Psoas muscle (tissue), 8 donors: ENCODE measurements around the gene ZFP42. TPM values are rescaled to one million over a fixed set of nuclear protein-coding genes. Genes with fewer than 3 reads are reported as not detected.

ENCODE experiments used
- ATAC-seq, 4 donors: fragments of 200-7000 bp; cut with Tn5 transposase; one replicate each; pipeline ENCODE4 v1.9.1; 2020; ENCODE audit warnings: moderate library complexity in 3 of 4, mild to moderate bottlenecking in 2 of 4
- DNase-seq, 2 donors: peaks; one replicate each; pipeline ENCODE4 v3.0.0-alpha.2; 2020
- H3K27ac ChIP-seq: fragments of 200-600 bp; one replicate; pipeline ENCODE4 v1.8.0; 2022
- H3K27me3 ChIP-seq, 3 donors: fragments of 200-600 bp in 1 of 3; one replicate each; pipeline versions ENCODE4 v1.6.1 to v1.8.0; 2013 to 2022; ENCODE audit warnings: low read length in 2 of 3, mild to moderate bottlenecking in 2 of 3, moderate library complexity in 1 of 3; ENCODE audit not compliant: insufficient read depth in 3 of 3
- H3K36me3 ChIP-seq, 2 donors: fragments of 200-600 bp in 1 of 2; one replicate each; pipeline versions ENCODE4 v1.6.1 to v1.8.0; 2013 to 2022; ENCODE audit warnings: low read depth in 1 of 2, mild to moderate bottlenecking in 1 of 2, moderate library complexity in 1 of 2; ENCODE audit not compliant: insufficient read depth in 1 of 2
- H3K4me1 ChIP-seq: fragments of 200-600 bp; one replicate; pipeline ENCODE4 v1.8.0; 2022
- H3K4me3 ChIP-seq: fragments of 200-600 bp; one replicate; pipeline ENCODE4 v1.8.0; 2022; ENCODE audit warnings: mild to moderate bottlenecking
- H3K9me3 ChIP-seq: fragments of 200-600 bp; one replicate; pipeline ENCODE4 v1.8.0; 2022
- WGBS, 3 donors: extraction: QIAGEN DNeasy Blood & Tissue Kit; methylation state at CpG; one replicate each; pipeline versions ENCODE4 v1.1.6 to v1.1.7; 2013; 5-methylcytosine and 5-hydroxymethylcytosine counted together
- intact Hi-C, 2 donors: fragments of 100-400 bp; cut with DNase I; formaldehyde crosslinking; loops; one replicate each; pipeline versions ENCODE4 v1.11.0 to v1.14.2; 2022
- long read RNA-seq, 2 donors: library from polyadenylated mRNA; unstranded; transcript quantifications; one replicate each; pipeline ENCODE4 v2.0.0, GENCODE V29; 2021
- polyA plus RNA-seq, 3 donors: library from polyadenylated mRNA; stranded (reverse); fragments of 200-250 nt; gene quantifications; one replicate each; pipeline ENCODE4 v1.2.3, GENCODE V29; 2013
- total RNA-seq, 4 donors: library from RNA; stranded (reverse); fragmentation: NEBNext Ultra II Directional in 2 of 4; extraction: Animal tissue kit (Norgen Biotek cat#: 25700) in 2 of 4; gene quantifications; one replicate each; pipeline versions ENCODE4 v1.2.1 to v1.2.4, GENCODE V29; 2021 to 2023
- TF ChIP-seq, protein P1 (sequence below): fragments of 200-600 bp; IDR thresholded peaks from one replicate; pipeline ENCODE4 v1.8.0; 2022; ENCODE audit warnings: antibody characterized with exemption
- donor health status: healthy with polysubstance abuse.
- donor health status: DM: no; HTN: no; CAD: no; lungs with moderate emphysema.
- donor health status: Bipolar disorder and iron deficiency.
- donor health status: healthy.
- donor health status: DM: yes; HTN: yes; CAD: no.
- donor health status: DM: no; HTN: no; CAD: no.
- donor health status: DM: no; HTN: no; CAD: no.
- donor health status: DM: yes; HTN: yes; CAD: no.

Gene ZFP42
- total RNA-seq (not detected), polyA plus RNA-seq (not detected)
- long read RNA-seq, donor 1: 0 reads
- long read RNA-seq, donor 2: 0 reads

DNA sequence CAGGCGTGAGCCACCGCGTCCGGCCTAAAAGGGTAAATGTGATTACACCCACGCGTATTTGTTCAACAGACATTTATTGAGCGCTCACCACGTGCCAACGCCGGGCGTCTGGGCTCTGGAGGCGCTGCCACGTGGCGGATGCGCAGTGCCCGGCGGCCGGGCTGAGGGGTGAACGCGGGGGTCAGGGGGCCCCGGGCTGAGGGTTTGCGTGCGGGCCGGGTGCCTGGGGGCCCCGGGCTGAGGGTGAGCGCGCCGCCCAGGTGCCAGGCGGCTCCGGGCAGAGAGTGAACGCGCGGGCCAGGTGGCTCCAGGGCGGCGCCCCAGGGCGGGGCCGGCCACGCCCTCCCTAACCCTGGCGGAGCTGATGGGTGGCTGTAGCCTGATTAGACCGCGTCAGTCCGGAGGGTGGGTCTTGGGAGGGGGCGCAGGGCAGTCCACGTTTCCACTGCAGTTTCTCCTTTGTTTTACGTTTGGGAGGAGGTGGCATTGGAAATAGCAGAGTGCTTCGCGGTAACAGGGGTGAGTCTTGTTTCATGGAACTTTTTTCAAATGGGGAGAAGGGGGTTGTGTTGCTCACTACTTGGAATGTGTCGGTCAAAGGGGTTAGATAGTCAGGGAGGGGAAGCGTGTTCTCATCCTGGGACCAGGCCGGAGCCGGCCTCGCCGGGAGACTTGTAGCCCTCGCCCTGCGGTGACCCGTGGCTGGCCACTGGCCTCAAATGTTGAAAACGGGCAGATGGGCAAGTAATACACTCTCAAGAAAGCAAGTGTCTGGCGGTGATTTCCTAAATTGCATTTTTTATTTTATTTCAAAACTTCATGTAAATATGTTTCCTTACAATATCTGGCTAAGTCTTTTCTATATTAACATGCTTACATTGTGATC is at the start of gene ZFP42:
ZFP42 (plus strand) TSS at position 450 of the 886 bp plus-strand sequence. CDS start 7,037 bp downstream, outside the sequence.
- TF ChIP-seq, protein P1, sequence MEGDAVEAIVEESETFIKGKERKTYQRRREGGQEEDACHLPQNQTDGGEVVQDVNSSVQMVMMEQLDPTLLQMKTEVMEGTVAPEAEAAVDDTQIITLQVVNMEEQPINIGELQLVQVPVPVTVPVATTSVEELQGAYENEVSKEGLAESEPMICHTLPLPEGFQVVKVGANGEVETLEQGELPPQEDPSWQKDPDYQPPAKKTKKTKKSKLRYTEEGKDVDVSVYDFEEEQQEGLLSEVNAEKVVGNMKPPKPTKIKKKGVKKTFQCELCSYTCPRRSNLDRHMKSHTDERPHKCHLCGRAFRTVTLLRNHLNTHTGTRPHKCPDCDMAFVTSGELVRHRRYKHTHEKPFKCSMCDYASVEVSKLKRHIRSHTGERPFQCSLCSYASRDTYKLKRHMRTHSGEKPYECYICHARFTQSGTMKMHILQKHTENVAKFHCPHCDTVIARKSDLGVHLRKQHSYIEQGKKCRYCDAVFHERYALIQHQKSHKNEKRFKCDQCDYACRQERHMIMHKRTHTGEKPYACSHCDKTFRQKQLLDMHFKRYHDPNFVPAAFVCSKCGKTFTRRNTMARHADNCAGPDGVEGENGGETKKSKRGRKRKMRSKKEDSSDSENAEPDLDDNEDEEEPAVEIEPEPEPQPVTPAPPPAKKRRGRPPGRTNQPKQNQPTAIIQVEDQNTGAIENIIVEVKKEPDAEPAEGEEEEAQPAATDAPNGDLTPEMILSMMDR: no peak
- intact Hi-C loops: no loop called here
- H3K27me3 ChIP-seq: peaks cover 0 to 3% (median 0%) of the 10 kb centered on the region in 3 donors
- no peak within 1 kb of the TSS for H3K27ac ChIP-seq
- H3K36me3 ChIP-seq: no peaks in the 10 kb centered on the region
- H3K4me3 ChIP-seq: no peak within 1 kb of the TSS
- H3K4me1 ChIP-seq: no peaks in the 10 kb centered on the region
- ATAC-seq (no peak), DNase-seq (no peak)
- no peaks in the 10 kb centered on the region for H3K9me3 ChIP-seq
- WGBS, 3 donors: 25 to 32% (median 27%) methylated on average over 50 to 58 of the region's 58 CpGs

DNA sequence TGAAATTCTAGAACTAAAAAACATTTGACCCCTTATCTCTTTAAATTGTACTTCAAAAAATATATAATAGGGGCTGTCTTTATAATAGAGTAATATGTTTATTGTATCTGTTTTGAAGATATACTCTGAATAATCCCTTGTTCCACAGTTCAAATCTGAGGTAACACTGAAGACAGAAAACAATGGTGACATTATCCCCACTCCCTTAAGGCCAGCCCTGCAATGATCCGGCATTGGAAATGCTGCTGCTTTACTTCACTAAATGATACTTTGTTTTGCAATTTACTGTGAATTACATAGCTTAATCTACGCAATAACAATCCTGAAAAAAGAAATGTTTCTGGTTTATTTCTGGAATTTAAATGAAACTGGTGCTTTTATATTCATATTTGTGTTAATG is 34.4 kb upstream of the ZFP42 start:
- DNase-seq (no peak), ATAC-seq (no peak)
- 77 to 85% (median 79%) methylated on average over 2 of the region's 2 CpGs for WGBS, 3 donors
- Histone ChIP-seq H3K27me3 (no peaks in the 10 kb centered on the region), H3K9me3 (no peaks in the 10 kb centered on the region), H3K27ac (no peak overlapping the region), H3K4me3 (no peak overlapping the region), H3K4me1 (no peaks in the 10 kb centered on the region), H3K36me3 (no peaks in the 10 kb centered on the region)
- intact Hi-C loops: no loop called here
- TF ChIP-seq, protein P1: no peak

DNA sequence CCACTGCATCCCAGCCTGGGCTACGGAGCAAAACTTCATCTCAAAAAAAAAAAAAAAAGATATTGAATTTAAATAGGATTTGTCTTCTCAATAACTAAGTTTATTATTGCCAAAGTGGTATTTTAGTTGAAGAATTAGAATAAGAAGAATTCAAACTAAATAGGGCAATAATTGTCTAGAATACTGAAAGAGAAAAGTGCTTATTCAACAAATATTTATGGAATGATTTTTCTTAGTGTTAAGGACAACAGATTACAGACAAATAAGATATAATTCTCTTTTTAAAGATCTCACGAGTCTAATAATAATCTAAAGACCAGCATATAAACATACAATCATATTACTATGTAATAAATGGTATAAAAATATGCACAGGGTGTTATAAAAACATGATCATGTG is 33.6 kb upstream of the ZFP42 start:
- Histone ChIP-seq H3K9me3 (no peaks in the 10 kb centered on the region), H3K27ac (no peak overlapping the region), H3K27me3 (no peaks in the 10 kb centered on the region), H3K4me3 (no peak overlapping the region), H3K36me3 (no peaks in the 10 kb centered on the region), H3K4me1 (no peaks in the 10 kb centered on the region)
- DNase-seq (no peak), ATAC-seq (no peak)
- intact Hi-C loops: no loop called here
- TF ChIP-seq, protein P1: no peak
- WGBS, 3 donors: 77 to 83% (median 80%) methylated on average over 2 of the region's 2 CpGs

GRCh38 chr4:187962926-187963325 is 32.6 kb upstream of the ZFP42 start:
- H3K4me3 ChIP-seq: no peak overlapping the region
- TF ChIP-seq, protein P1: no peak
- 4 to 8% (median 8%) methylated on average over 3 of the region's 3 CpGs for WGBS, 3 donors
- no peaks in the 10 kb centered on the region for H3K4me1 ChIP-seq
- DNase-seq: no peak
- H3K36me3 ChIP-seq: no peaks in the 10 kb centered on the region
- ATAC-seq: no peak
- H3K9me3 ChIP-seq: no peaks in the 10 kb centered on the region
- intact Hi-C loops: no loop called here
- H3K27me3 ChIP-seq: no peaks in the 10 kb centered on the region
- no peak overlapping the region for H3K27ac ChIP-seq
